NK-92 (cell line): ENCODE results near the gene MRPL17.
"Not testable (repeated sequence)": the region's sequence is repeated elsewhere in the genome, so short reads cannot be mapped to it uniquely, and the experiment has no call there.

Experiments
- DNase-seq: peaks from one replicate; lab custom pipeline; 2025; ENCODE audit not compliant: unreplicated experiment; lab: John Stamatoyannopoulos, UW

MRPL17 gene

GRCh38 chr11:6682936-6683861, at the start of gene MRPL17:
Gene MRPL17, minus strand, starts transcription at chr11:6683340. Its CDS starts 44 bp downstream, at chr11:6683296.
- peak; percentile 96 for DNase-seq

- no peak for DNase-seq
Measured at GRCh38 chr11:6727971-6728760, 45.0 kb upstream of the MRPL17 start.

- no peak for DNase-seq
Measured at GRCh38 chr11:6725386-6725896, 42.3 kb upstream of the MRPL17 start.

- no peak for DNase-seq
Measured at GRCh38 chr11:6724013-6724412, 40.9 kb upstream of the MRPL17 start.

GRCh38 chr11:6721343-6721742, 38.2 kb upstream of the MRPL17 start:
- DNase-seq, result no peak

GRCh38 chr11:6719576-6719975, 36.4 kb upstream of the MRPL17 start:
- DNase-seq, result no peak

GRCh38 chr11:6717426-6717825, 34.3 kb upstream of the MRPL17 start:
- DNase-seq, result no peak

GRCh38 chr11:6711552-6711951, 28.4 kb upstream of the MRPL17 start:
- DNase-seq, result not testable (repeated sequence)

GRCh38 chr11:6708876-6709275, 25.7 kb upstream of the MRPL17 start:
- no peak for DNase-seq

GRCh38 chr11:6705905-6706535, 22.9 kb upstream of the MRPL17 start:
- no peak for DNase-seq

GRCh38 chr11:6703247-6704063, 20.3 kb upstream of the MRPL17 start:
- no peak for DNase-seq

GRCh38 chr11:6701955-6702354, 18.8 kb upstream of the MRPL17 start:
- not testable (repeated sequence) for DNase-seq

- DNase-seq, result no peak
Measured at GRCh38 chr11:6695377-6695776, 12.2 kb upstream of the MRPL17 start.

- no peak for DNase-seq
Measured at GRCh38 chr11:6694229-6694535, 11.0 kb upstream of the MRPL17 start.

GRCh38 chr11:6693342-6694228, 10.4 kb upstream of the MRPL17 start:
- no peak for DNase-seq

- DNase-seq, result no peak
Measured at GRCh38 chr11:6692128-6692527, 9.0 kb upstream of the MRPL17 start.

- not testable (repeated sequence) for DNase-seq
Measured at GRCh38 chr11:6690431-6691132, 7.4 kb upstream of the MRPL17 start.

GRCh38 chr11:6687876-6688275, 4.7 kb upstream of the MRPL17 start:
- DNase-seq, result no peak

- DNase-seq, result no peak
Measured at GRCh38 chr11:6686006-6686405, 2.9 kb upstream of the MRPL17 start.
